Measurements from ENCODE around the gene KIF23. TPM values are rescaled to one million over a fixed set of nuclear protein-coding genes. Genes with fewer than 3 reads are reported as not detected.

The KIF23 gene
- under 1 TPM in 1 of 2 experiments, not detected in 1; 0.20 TPM for total RNA-seq
- polyA plus RNA-seq = not detected

DNA sequence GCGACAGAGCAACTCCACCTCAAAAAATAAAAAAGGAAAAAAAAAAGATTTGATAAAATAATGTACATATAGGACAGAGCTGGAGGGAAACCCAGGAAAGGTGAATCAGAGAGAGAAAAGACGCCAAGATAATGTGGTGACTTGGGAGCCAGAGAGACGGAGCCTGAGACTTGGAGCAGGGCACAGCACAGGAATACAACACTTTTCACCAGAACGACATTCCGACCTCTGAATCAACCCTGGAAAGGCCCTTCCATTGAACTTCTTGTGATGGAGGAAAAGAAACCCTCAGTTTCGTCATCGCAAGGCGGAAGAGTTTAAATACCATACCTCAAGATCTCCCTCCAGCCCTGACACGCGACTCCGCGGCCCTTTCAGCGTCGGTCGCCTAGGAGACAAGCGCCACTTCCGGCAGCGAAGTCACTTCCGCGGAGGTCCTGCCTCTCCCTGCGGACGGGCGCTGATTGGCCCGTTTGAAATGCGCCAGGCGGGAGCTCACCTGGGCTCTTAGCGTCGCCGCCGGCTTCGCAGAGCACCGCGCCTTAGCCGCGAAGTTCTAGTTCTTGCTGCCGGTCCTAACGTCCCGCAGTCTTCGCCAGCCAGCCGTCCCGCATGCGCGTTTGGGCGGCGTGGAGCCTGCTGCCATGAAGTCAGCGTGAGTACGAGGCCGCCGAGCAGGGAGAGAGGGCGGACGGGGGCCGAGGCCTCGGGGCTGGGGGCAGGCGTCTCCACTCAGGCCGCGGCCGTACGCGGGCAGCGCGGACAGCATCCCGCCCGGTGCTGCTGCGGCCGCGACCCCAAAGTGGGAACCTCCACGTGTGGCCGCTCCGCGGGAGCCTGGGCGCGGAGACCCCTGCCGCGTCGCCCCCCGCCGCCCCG lies at the start of gene KIF23:
KIF23 (plus strand) TSS at position 528 of the 879 bp plus-strand sequence; CDS start at position 645, 117 bp downstream.
- Histone ChIP-seq H3K4me3 (ENCODE audit: low read length in 2 of 2) (peak within 1 kb of the TSS in 1 of 2 donors; percentile 58), H3K27me3 (ENCODE audit: insufficient read depth, low read length) (no peaks in the 10 kb centered on the region), H3K36me3 (ENCODE audit: insufficient read depth, low read length) (no peaks in the 10 kb centered on the region), H3K9me3 (ENCODE audit: control insufficient read depth in 1 of 2, low read length in 2 of 2) (no peaks in the 10 kb centered on the region), H3K4me1 (ENCODE audit: insufficient read depth, low read length) (peaks cover 8% of the 10 kb centered on the region), H3K27ac (ENCODE audit: low read depth, low read length) (peak within 1 kb of the TSS; percentile 37)
- Mint-ChIP-seq H3K27ac (peak within 1 kb of the TSS; percentile 48 to 91 (median 74)), H3K27me3 (peaks cover 5 to 17% of the 10 kb centered on the region in 2 donors), H3K9me3 (no peaks in the 10 kb centered on the region), H3K4me1 (peaks cover 6 to 15% (median 12%) of the 10 kb centered on the region in 4 donors), H3K4me3 (peak within 1 kb of the TSS; percentile 85 to 93 (median 86)), H3K36me3 (no peaks in the 10 kb centered on the region)
- intact Hi-C loops (cut with micrococcal nuclease) = loop anchor here (5.0 to 10.0 kb wide), 4 partner anchors 38 to 1137 kb away; partner anchors contain the start of genes ANP32A, FEM1B and RPLP1
- POLR2A ChIA-PET (ENCODE audit: partially characterized antibody) = interaction anchor here (0.5 to 10.4 kb wide), 5 partner anchors 39 to 55 kb away, joined by 3 to 89 read pairs (median 6); partner anchors contain the start of gene RPLP1
- DNase-seq = peak; percentile 90 to 95 (median 91)
- CTCF ChIA-PET (ENCODE audit: partially characterized antibody) = interaction anchor here (0.8 to 2.5 kb wide), 6 partner anchors 19 to 64 kb away, joined by 3 to 6 read pairs (median 5); partner anchors contain the start of gene RPLP1

DNA sequence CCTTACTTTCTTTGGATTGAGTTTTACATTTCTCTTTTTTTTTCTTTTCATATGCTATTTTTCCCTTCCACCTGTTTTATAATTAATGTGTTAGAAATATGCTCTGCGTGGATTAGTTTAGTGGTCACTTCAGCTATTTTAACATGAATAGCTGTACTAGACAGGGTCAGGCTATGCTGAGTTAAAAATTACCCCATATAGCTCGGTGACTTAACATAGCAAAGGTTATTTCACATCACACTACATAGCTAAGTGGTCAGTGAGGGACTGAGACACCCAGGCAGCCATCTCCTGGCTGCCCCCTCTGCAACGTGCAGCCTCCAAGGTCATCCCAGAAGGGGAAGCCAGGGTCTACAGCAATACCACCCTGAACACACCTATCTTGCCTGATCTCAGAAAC lies 46.9 kb upstream of the KIF23 start:
- CTCF ChIA-PET (ENCODE audit: partially characterized antibody) = no interaction called here
- POLR2A ChIA-PET (ENCODE audit: partially characterized antibody) = interaction anchor here (0.7 kb wide), 1 partner anchor 10 kb away, joined by 4 read pairs; no protein-coding TSS in a partner anchor
- H3K36me3 Mint-ChIP-seq = no peaks in the 10 kb centered on the region
- H3K36me3 ChIP-seq (ENCODE audit: insufficient read depth, low read length) = no peaks in the 10 kb centered on the region
- H3K27me3 ChIP-seq (ENCODE audit: insufficient read depth, low read length) = no peaks in the 10 kb centered on the region
- H3K27ac ChIP-seq (ENCODE audit: low read depth, low read length) = no peak overlapping the region
- no peak overlapping the region for H3K4me3 ChIP-seq (ENCODE audit: low read length in 2 of 2)
- DNase-seq = no peak
- peaks cover 0 to 2% (median 0%) of the 10 kb centered on the region in 8 donors for H3K9me3 Mint-ChIP-seq
- H3K27ac Mint-ChIP-seq = no peak overlapping the region
- no peaks in the 10 kb centered on the region for H3K4me1 Mint-ChIP-seq
- H3K4me1 ChIP-seq (ENCODE audit: insufficient read depth, low read length) = no peaks in the 10 kb centered on the region
- peak overlapping the region in 1 of 8 donors; percentile 69 for H3K4me3 Mint-ChIP-seq
- intact Hi-C loops (cut with micrococcal nuclease) = no loop called here
- H3K27me3 Mint-ChIP-seq = peaks cover 6% of the 10 kb centered on the region in 2 donors
- no peaks in the 10 kb centered on the region for H3K9me3 ChIP-seq (ENCODE audit: control insufficient read depth in 1 of 2, low read length in 2 of 2)

DNA sequence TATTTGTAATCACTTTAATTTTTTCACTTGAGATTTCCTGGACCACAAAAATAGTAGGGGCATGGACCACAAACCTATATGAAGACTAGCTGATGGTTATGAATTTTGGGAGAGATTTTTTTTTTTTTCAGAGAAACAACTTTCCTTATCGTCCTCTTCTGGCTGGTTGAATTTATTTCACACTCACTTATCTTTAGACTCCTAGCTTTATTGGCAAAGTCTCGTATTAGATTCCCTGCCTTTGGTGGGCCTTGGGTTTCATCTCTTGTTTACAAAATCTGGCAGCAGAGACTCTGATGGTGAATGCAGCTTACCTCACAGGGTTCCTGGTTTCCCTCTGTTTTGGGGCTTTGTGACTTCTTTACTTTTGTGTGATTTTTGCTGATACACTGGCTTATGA lies 44.5 kb upstream of the KIF23 start:
- Histone ChIP-seq H3K36me3 (ENCODE audit: insufficient read depth, low read length) (no peaks in the 10 kb centered on the region), H3K9me3 (ENCODE audit: control insufficient read depth in 1 of 2, low read length in 2 of 2) (no peaks in the 10 kb centered on the region), H3K27ac (ENCODE audit: low read depth, low read length) (no peak overlapping the region), H3K4me3 (ENCODE audit: low read length in 2 of 2) (no peak overlapping the region), H3K4me1 (ENCODE audit: insufficient read depth, low read length) (no peaks in the 10 kb centered on the region), H3K27me3 (ENCODE audit: insufficient read depth, low read length) (no peaks in the 10 kb centered on the region)
- Mint-ChIP-seq H3K9me3 (peaks cover 0 to 6% (median 0%) of the 10 kb centered on the region in 8 donors), H3K27ac (no peak overlapping the region), H3K4me3 (no peak overlapping the region), H3K4me1 (no peaks in the 10 kb centered on the region), H3K27me3 (peaks cover 5 to 7% of the 10 kb centered on the region in 2 donors), H3K36me3 (no peaks in the 10 kb centered on the region)
- no peak for DNase-seq
- ChIA-PET CTCF (ENCODE audit: partially characterized antibody) (no interaction called here), POLR2A (ENCODE audit: partially characterized antibody) (no interaction called here)
- intact Hi-C loops (cut with micrococcal nuclease) = no loop called here

DNA sequence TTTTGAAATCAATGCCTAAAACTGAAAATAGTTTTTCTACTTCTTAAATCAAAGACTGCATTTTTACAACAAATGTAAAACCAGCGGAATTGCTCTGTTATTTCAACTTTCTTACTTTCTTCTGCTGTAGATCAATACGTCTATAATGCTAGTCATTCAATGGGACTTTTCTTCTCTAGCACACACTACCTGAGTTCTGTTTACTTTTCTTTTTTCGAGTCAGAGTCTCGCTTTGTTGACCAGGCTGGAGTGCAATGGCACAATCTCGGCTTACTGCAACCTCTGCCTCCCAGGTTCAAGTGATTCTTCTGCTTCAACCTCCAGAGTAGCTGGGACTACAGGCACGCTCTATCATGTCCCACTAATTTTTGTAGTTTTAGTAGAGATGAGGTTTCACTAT lies 40.7 kb upstream of the KIF23 start:
- Mint-ChIP-seq H3K4me3 (no peak overlapping the region), H3K27me3 (peaks cover 7 to 8% of the 10 kb centered on the region in 2 donors), H3K4me1 (no peaks in the 10 kb centered on the region), H3K27ac (no peak overlapping the region), H3K9me3 (peaks cover 0 to 4% (median 0%) of the 10 kb centered on the region in 8 donors), H3K36me3 (no peaks in the 10 kb centered on the region)
- ChIA-PET POLR2A (ENCODE audit: partially characterized antibody) (no interaction called here), CTCF (ENCODE audit: partially characterized antibody) (no interaction called here)
- Histone ChIP-seq H3K4me3 (ENCODE audit: low read length in 2 of 2) (no peak overlapping the region), H3K36me3 (ENCODE audit: insufficient read depth, low read length) (no peaks in the 10 kb centered on the region), H3K27me3 (ENCODE audit: insufficient read depth, low read length) (no peaks in the 10 kb centered on the region), H3K9me3 (ENCODE audit: control insufficient read depth in 1 of 2, low read length in 2 of 2) (no peaks in the 10 kb centered on the region), H3K27ac (ENCODE audit: low read depth, low read length) (no peak overlapping the region), H3K4me1 (ENCODE audit: insufficient read depth, low read length) (no peaks in the 10 kb centered on the region)
- no peak for DNase-seq
- intact Hi-C loops (cut with micrococcal nuclease) = no loop called here

DNA sequence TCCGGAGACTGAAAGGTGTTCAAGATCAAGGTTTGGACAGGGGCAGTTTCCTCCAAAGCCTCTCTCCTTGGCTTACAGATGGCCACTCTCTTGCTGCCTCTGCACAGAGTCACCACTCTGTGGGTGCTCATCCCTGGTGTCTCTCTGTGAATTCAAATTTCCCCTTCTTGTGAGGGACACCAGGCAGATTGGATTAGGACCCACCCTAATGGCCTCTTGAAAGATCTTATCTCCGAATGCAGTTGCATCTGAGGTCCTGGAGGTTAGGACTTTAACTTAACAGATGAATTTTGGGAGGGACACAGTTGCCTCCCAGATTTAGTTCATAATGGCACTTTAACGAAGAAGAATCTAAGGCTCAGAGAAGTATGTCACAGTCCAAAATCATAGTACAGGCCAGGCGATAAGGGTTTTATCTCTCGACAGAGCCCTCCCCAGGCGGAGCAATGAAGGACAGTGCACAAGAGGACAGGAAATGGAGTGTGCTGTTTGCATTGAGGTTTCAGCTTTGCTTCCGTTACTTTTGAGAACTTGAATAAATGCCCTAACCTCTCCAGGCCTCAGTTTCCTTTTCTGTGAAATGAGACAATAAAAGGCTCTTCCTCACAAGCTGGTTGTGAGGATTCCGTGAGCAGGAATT lies 38.9 kb upstream of the KIF23 start:
- Mint-ChIP-seq H3K27ac (no peak overlapping the region), H3K4me3 (no peak overlapping the region), H3K36me3 (no peaks in the 10 kb centered on the region), H3K9me3 (peaks cover 0 to 4% (median 0%) of the 10 kb centered on the region in 8 donors), H3K4me1 (no peaks in the 10 kb centered on the region), H3K27me3 (peaks cover 7 to 12% of the 10 kb centered on the region in 2 donors)
- ChIA-PET POLR2A (ENCODE audit: partially characterized antibody) (no interaction called here), CTCF (ENCODE audit: partially characterized antibody) (interaction anchor here (1.1 kb wide), 1 partner anchor 17 kb away, joined by 3 read pairs; no protein-coding TSS in a partner anchor)
- intact Hi-C loops (cut with micrococcal nuclease) = no loop called here
- Histone ChIP-seq H3K4me3 (ENCODE audit: low read length in 2 of 2) (no peak overlapping the region), H3K4me1 (ENCODE audit: insufficient read depth, low read length) (no peaks in the 10 kb centered on the region), H3K36me3 (ENCODE audit: insufficient read depth, low read length) (no peaks in the 10 kb centered on the region), H3K27ac (ENCODE audit: low read depth, low read length) (no peak overlapping the region), H3K9me3 (ENCODE audit: control insufficient read depth in 1 of 2, low read length in 2 of 2) (no peaks in the 10 kb centered on the region), H3K27me3 (ENCODE audit: insufficient read depth, low read length) (no peaks in the 10 kb centered on the region)
- no peak for DNase-seq

DNA sequence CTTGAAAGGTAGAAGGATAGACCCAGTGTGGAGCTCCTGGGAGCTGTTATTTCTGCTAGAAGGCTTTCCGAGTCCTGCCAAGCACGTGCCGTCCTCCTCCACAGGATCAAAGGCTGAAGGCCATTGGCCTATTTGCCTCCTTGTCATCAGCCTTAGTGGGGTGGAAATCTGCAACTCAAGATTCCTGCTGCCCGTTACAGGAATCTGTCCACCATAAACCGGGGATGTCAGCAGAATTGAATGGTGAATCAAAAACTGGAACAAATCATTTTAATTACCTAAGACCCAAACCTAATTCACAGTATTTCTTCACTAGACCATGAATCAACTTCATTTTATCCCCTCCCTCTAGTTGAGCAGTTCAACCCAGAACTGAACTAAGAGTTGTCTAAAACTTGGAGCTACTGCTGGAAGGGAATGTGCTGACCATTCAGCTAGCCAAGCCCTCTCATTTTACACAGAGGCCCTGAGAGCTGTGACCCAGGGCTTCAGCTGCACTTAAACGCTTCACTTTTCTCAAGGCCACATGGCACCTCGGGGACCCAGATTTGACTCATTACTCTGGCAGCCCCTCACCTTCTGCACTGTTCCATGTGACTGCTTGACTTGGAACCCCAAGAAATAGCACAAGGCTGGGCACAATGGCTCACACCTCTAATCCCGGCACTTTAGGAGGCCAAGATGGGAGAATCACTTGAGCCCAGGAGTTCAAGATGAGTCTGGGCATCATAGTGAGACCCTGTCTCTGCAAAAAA lies 36.8 kb upstream of the KIF23 start:
- ChIA-PET CTCF (ENCODE audit: partially characterized antibody) (no interaction called here), POLR2A (ENCODE audit: partially characterized antibody) (interaction anchor here (0.5 kb wide), 1 partner anchor 10 kb away, joined by 4 read pairs; no protein-coding TSS in a partner anchor)

More for the DNA sequence above, 36.8 kb upstream of the KIF23 start:
- no peak overlapping the region for H3K4me3 Mint-ChIP-seq
- H3K27me3 ChIP-seq (ENCODE audit: insufficient read depth, low read length) = no peaks in the 10 kb centered on the region
- no peaks in the 10 kb centered on the region for H3K4me1 Mint-ChIP-seq
- no peaks in the 10 kb centered on the region for H3K9me3 ChIP-seq (ENCODE audit: control insufficient read depth in 1 of 2, low read length in 2 of 2)
- H3K36me3 Mint-ChIP-seq = no peaks in the 10 kb centered on the region
- H3K27ac Mint-ChIP-seq = no peak overlapping the region
- DNase-seq = no peak
- peaks cover 5 to 14% of the 10 kb centered on the region in 2 donors for H3K27me3 Mint-ChIP-seq
- no peaks in the 10 kb centered on the region for H3K36me3 ChIP-seq (ENCODE audit: insufficient read depth, low read length)
- intact Hi-C loops (cut with micrococcal nuclease) = no loop called here
- no peaks in the 10 kb centered on the region for H3K4me1 ChIP-seq (ENCODE audit: insufficient read depth, low read length)
- no peak overlapping the region for H3K4me3 ChIP-seq (ENCODE audit: low read length in 2 of 2)
- no peak overlapping the region for H3K27ac ChIP-seq (ENCODE audit: low read depth, low read length)
- H3K9me3 Mint-ChIP-seq = peaks cover 0 to 4% (median 0%) of the 10 kb centered on the region in 8 donors

Measured in CD4-positive, alpha-beta memory T cell (primary cell).